OCI-LY7 (cell line): ENCODE data around the gene NECAB2.

Source experiments
- CTCF ChIP-seq: fragments of 200-600 bp; sonication (generic); conservative IDR thresholded peaks from 2 replicates; pipeline ENCODE4 v1.5.1; 2014; ENCODE audit warnings: mild to moderate bottlenecking, antibody characterized with exemption, low read length, moderate library complexity, mixed read lengths
- EZH2phosphoT487 ChIP-seq: fragments of 200-600 bp; sonication (generic); IDR thresholded peaks from 2 replicates; pipeline ENCODE4 v1.6.1; 2018; ENCODE audit warnings: low read depth, borderline replicate concordance, mild to moderate bottlenecking, mixed run types, antibody characterized with exemption, low read length, moderate library complexity, mixed read lengths

GRCh38 chr16:84040226-84040822, 72.3 kb downstream of the NECAB2 start:
- TF ChIP-seq CTCF (no peak), EZH2phosphoT487 (no peak)
